Measurements from ENCODE around the gene PSMA8.
"Not testable (repeated sequence)": the region's sequence is repeated elsewhere in the genome, so short reads cannot be mapped to it uniquely, and the experiment has no call there.

The PSMA8 gene

GRCh38 chr18:26176134-26176533 is 42.5 kb downstream of the PSMA8 start:
- no peak for DNase-seq

DNA sequence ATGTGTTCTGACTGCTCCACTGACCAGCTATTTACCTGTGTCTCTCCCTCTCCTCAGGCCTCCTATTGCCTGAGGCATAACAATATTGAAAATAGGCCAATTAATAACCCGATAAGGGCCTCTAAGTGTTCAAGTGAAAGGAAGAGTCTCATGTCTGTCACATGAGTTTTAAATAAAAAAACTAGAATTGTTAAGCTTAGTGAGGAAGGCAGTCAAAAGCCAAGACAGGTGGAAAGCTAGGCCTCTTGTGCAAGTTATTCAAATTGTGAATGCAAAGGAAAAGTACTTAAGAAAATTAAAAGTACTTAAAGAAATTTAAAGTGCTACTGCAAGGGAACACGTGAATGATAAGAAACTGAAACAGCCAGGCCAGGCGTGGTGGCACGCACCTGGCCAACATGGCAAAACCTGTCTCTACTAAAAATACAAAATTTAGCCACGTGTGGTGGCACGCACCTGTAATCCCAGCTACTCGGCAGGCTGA is 47.7 kb downstream of the PSMA8 start:
- no peak for DNase-seq

DNA sequence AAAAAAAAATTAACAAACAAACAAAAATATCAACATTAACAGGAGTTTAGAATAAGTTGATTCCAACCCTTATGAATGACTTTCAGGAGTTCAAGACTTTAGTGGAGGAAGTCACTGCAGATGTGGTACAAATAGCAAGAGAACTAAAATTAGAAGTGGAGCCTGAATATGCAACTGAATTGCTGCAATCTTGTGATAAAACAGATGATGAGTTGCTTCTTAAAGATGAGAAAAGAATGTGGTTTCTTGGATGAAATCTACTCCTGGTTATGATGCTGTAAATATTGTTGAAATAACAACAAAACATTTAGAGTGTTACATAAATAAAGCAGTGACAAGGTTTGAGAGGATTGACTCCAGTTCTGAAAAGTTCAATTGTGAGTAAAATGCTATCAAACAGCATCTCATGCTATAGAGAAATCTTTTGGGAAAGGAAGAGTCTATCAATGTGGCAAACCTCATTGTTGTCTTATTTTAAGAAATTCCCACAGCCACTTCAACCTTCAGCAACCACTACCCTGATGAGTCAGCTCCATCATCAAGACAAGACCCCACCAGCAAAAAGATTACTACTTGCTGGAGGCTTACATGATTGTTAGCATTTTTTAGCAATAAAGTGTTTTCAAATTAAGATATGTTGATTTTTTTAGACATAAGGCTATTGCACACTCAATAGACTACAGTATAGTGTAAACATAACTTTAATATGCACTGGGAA is 49.9 kb downstream of the PSMA8 start:
- DNase-seq, result no peak

- DNase-seq, result no peak
These were observed 51.6 kb downstream of the PSMA8 start for GRCh38 chr18:26185267-26185666.

GRCh38 chr18:26190506-26190905 is 56.8 kb downstream of the PSMA8 start:
- DNase-seq, result no peak

DNA sequence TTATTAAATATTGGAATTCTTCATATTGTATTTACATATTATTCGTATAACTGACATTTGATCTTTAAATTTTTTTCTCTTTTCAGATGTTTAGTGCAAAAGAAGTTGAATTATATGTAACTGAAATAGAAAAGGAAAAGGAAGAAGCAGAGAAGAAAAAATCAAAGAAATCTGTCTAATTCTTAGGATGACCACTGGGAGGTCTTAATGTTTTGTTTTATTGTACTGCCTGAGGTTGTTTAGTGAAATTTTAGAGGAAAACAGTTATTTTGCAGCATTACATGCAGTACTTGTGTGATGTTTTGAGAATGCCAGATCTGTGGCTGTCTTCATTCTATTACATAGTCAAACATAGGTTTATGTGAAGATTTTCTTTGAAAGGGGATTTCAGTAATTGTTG is 58.6 kb downstream of the PSMA8 start:
- no peak for DNase-seq

DNA sequence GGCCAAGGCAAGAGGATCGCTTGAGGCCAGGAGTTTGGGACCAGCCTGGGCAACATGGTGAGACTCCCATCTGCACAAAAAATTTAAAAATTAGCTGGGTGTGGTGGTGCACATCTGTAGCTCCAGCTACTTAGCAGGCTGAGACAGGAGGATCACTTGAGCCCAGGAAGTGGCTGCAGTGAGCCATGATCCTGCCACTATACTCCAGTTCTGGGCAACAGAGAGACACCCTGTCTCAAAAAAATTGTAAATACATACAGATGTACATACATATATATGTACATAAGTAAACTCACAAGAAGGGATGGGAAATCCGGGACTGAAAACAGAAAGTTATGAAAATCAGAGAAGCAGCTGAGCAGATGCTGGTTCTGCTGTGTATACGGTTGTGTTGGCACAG is 62.9 kb downstream of the PSMA8 start:
- no peak for DNase-seq

DNA sequence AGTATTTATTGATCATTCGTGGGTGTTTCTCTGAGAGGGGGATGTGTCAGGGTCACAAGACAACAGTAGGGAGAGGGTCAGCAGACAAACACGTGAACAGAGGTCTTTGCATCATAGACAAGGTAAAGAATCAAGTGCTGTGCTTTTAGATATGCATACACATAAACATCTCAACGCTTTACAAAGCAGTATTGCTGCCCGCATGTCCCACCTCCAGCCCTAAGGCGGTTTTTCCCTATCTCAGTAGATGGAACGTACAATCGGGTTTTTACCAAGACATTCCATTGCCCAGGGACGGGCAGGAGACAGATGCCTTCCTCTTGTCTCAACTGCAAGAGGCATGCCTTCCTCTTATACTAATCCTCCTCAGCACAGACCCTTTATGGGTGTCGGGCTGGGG is 68.3 kb downstream of the PSMA8 start:
- not testable (repeated sequence) for DNase-seq

- no peak for DNase-seq
These were observed 71.6 kb downstream of the PSMA8 start for GRCh38 chr18:26205318-26205717.

GRCh38 chr18:26206488-26206887 is 72.8 kb downstream of the PSMA8 start:
- DNase-seq, result no peak

- no peak for DNase-seq
These were observed 74.3 kb downstream of the PSMA8 start for GRCh38 chr18:26207937-26208336.

GRCh38 chr18:26208977-26209376 is 75.3 kb downstream of the PSMA8 start:
- no peak for DNase-seq

- DNase-seq, result no peak
These were observed 76.5 kb downstream of the PSMA8 start for GRCh38 chr18:26210147-26210546.

GRCh38 chr18:26215247-26215970 is 81.7 kb downstream of the PSMA8 start:
- no peak for DNase-seq

- DNase-seq, result no peak
These were observed 91.5 kb downstream of the PSMA8 start for GRCh38 chr18:26225022-26225693.

DNA sequence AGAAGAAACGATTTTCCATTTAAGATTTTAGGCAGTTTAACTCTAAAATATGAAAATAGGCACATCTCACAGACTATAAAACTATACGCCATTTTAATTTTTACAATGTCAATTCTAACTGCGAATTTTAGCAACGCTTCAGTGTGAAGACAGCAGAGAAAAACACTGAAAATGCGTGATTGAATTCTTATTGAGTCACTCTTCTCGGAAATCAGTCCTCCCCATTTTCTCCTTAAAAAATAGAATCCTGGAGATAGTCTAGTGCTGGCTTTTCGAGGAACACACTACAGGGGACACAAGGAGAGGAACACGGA is 92.2 kb downstream of the PSMA8 start:
- DNase-seq, result no peak

DNA sequence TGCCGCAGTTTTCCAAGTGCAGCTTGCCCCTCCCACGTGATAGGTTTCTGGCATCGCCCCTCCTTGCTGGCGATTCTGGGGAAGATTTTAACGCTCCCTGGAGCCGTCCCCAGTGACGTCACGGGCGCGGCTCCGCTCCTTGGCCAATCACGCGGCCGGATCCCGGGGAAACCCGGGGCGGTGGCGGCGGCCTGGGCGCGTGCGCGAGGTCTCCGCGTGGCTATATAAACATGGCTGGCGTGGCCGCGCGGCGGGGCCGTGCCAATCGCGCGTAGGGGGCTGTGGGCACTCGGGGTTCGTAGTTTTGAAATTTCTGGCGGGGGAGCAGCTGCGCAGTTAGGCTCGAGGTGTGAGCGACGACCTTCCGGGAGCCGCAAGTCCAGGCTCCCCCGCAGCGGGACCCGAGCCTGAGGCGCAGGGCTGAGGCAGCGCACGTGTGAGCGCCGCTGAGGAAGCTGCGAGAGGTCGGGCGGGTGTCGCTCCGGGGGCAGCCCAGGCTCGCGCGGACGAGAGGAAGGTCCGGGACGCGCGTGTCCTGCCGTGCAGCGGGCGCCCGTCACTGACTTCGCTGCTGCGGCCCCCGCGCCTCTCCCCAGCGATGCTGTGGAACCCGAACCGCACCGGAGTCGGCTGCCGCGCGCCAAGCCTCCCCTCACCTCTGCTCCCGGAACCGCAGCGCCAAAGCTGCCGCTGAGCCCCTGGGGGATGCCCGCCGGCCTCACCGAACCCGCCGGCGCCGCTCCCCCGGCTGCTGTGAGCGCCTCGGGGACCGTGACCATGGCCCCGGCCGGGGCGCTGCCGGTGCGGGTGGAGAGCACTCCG is 92.8 kb downstream of the PSMA8 start, which contains the start of gene TAF4B:
TSS of gene TAF4B (plus strand) at position 217 of the 822 bp plus-strand sequence. CDS start at position 706, 489 bp downstream.
- peak; percentile 85 for DNase-seq

GRCh38 chr18:26227051-26227670 is 93.5 kb downstream of the PSMA8 start:
- DNase-seq, result no peak

DNA sequence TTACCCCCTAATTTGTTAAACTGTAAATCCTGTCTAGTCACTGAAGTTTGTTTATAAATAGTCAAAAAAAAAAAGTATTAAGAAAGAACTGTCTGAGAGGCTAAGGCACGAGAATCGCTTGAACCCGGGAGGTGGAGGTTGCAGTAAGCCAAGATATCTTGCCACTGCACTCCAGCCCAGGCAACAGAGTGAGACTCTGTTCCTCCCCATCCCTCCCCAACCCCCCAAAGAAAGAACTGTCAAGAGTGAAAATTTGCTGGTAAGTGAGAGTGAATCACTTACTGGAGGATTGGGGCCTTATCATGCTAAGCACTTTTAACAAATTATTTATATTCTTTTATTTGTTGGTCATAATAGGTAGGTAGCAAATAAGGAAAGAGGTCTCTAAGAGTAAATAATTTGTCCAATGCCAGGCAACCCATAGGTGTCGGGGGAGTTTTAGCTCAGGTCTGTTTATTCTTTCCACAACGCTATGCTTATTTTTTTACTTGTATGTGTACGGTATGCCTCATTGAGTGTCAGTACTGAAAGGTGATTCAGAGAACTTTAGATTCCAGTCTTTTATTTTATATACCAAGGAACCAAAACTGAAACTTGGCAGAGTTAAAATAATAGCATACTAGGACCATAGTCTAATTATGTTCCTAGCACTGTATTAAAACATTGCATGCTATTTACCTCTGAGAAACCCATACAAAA is 95.0 kb downstream of the PSMA8 start:
- no peak for DNase-seq

DNA sequence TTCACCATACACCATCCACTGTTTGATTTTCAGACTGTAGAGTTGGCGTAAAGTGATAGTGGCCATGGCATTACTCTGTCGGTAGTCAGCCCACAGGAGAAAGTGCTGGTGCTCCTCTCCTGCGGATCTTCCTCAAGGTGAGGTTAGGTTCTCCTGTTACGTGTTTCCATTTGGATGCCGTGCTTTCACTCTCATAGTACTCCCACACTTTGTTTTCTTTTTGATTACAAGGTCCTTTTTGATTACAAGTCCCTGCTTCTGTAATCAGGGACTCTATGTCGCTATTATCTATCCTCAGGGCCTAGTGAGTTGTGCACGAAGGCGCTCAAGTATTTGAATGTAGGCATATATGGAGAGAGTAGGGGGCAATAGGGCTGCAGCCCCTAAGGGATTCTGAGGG is 96.8 kb downstream of the PSMA8 start:
- no peak for DNase-seq

- DNase-seq, result no peak
These were observed 99.5 kb downstream of the PSMA8 start for GRCh38 chr18:26233208-26233607.

DNA sequence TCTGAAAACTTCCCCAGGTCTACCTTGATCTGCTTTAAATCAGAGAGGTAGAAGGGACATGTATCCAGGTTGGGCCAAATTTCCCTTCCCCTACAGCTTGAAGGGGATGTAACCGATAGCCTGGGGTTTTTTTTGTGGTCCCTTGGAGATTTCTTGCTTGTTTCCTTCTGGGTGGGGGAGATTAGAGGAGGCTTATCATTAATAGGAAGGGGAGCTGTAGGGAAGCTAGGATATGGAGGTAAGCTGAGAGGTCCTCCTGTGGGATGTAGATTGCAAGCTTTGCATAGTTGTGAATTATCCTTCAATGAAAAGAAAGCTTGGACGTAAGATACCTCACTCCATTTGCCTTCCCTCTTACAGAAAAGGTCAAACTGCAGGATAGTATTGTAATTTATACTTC is 103.7 kb downstream of the PSMA8 start:
- not testable (repeated sequence) for DNase-seq
